Osteoblast (primary cell): ENCODE results near the gene SLC35G1. TPM values are rescaled to one million over a fixed set of nuclear protein-coding genes. Genes with fewer than 3 reads are reported as not detected.

Experiments
- DNase-seq: peaks from one replicate; pipeline ENCODE4 v3.0.0; 2011; ENCODE audit warnings: low spot score, mixed read lengths; ENCODE audit not compliant: insufficient read length; ENCODE audit errors: missing footprints
- H2AFZ ChIP-seq: 2 replicates; pipeline ENCODE4 v1.6.0; 2011; ENCODE audit warnings: mild to moderate bottlenecking, low read length
- H3K27ac ChIP-seq: 2 replicates; pipeline ENCODE4 v1.5.1; 2011; ENCODE audit warnings: mild to moderate bottlenecking, low read depth, low read length, moderate library complexity
- H3K27me3 ChIP-seq: 2 replicates; pipeline ENCODE4 v1.6.0; 2012; ENCODE audit warnings: mild to moderate bottlenecking, control low read depth, inconsistent platforms, low read length, moderate library complexity; ENCODE audit not compliant: insufficient read depth
- H3K36me3 ChIP-seq: 2 replicates; pipeline ENCODE4 v1.5.1; 2011; ENCODE audit warnings: mild to moderate bottlenecking, low read length, control low read depth, moderate library complexity; ENCODE audit not compliant: insufficient read depth
- H3K4me1 ChIP-seq: 2 replicates; pipeline ENCODE4 v1.5.1; 2011; ENCODE audit warnings: mild to moderate bottlenecking, low read length, control low read depth, moderate library complexity; ENCODE audit not compliant: insufficient read depth
- H3K4me2 ChIP-seq: 2 replicates; pipeline ENCODE4 v1.6.0; 2011; ENCODE audit warnings: mild to moderate bottlenecking, low read length; ENCODE audit not compliant: insufficient read depth
- H3K4me3 ChIP-seq: fragments of 200-600 bp; sonication (generic); 3 replicates; pipeline ENCODE4 v1.5.1; 2012; ENCODE audit warnings: mild to moderate bottlenecking, low read length, inconsistent platforms; ENCODE audit not compliant: insufficient read depth
- H3K79me2 ChIP-seq: 2 replicates; pipeline ENCODE4 v1.6.0; 2012; ENCODE audit warnings: mild to moderate bottlenecking, low read length, control low read depth, inconsistent platforms; ENCODE audit not compliant: insufficient read depth
- H3K9me3 ChIP-seq: 2 replicates; pipeline ENCODE4 v1.5.1; 2011; ENCODE audit warnings: low read depth, low read length, control low read depth
- H4K20me1 ChIP-seq: 2 replicates; pipeline ENCODE4 v1.6.0; 2012; ENCODE audit warnings: mild to moderate bottlenecking, low read length, control low read depth; ENCODE audit not compliant: insufficient read depth
- total RNA-seq: library from RNA; depleted of rRNA; stranded (reverse); fragments of >200 nt; gene quantifications from 2 replicates; pipeline ENCODE4 v1.2.3, GENCODE V29; 2012
- TF ChIP-seq, protein P1 (sequence below): IDR thresholded peaks from 2 replicates; pipeline ENCODE4 v1.5.1; 2011; ENCODE audit warnings: mild to moderate bottlenecking, low read depth, low read length, moderate library complexity; ENCODE audit errors: extremely low read depth

The SLC35G1 gene
- total RNA-seq, 1 donor, result 5.4 TPM

DNA sequence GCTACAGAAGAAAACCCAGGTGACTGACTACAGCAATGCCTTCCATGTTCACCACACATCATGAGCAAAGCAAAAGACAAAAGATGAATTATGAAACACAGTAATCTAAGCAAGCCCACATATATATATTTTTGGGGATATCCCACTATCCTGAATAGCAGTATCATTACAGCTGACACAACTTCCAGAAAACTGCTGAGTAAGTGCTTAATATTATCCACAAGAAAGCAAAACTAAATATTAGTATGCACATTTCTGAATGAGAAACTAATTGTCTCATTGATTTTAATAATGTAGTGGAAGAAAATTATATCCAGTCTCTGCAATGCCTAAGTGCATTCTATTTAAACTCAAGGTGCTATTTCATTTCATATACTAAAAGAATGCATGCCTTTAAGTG, 14.5 kb upstream of the SLC35G1 start:
- DNase-seq, result no peak
- Histone ChIP-seq H3K27me3 (peaks cover 13% of the 10 kb centered on the region), H2AFZ (no peak overlapping the region), H3K4me3 (no peak overlapping the region), H3K9me3 (no peaks in the 10 kb centered on the region), H3K4me1 (peaks cover 4% of the 10 kb centered on the region), H3K4me2 (no peak overlapping the region), H3K27ac (no peak overlapping the region), H3K36me3 (no peaks in the 10 kb centered on the region), H4K20me1 (no peaks in the 10 kb centered on the region), H3K79me2 (no peaks in the 10 kb centered on the region)
- TF ChIP-seq, protein P1, sequence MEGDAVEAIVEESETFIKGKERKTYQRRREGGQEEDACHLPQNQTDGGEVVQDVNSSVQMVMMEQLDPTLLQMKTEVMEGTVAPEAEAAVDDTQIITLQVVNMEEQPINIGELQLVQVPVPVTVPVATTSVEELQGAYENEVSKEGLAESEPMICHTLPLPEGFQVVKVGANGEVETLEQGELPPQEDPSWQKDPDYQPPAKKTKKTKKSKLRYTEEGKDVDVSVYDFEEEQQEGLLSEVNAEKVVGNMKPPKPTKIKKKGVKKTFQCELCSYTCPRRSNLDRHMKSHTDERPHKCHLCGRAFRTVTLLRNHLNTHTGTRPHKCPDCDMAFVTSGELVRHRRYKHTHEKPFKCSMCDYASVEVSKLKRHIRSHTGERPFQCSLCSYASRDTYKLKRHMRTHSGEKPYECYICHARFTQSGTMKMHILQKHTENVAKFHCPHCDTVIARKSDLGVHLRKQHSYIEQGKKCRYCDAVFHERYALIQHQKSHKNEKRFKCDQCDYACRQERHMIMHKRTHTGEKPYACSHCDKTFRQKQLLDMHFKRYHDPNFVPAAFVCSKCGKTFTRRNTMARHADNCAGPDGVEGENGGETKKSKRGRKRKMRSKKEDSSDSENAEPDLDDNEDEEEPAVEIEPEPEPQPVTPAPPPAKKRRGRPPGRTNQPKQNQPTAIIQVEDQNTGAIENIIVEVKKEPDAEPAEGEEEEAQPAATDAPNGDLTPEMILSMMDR, result no peak

DNA sequence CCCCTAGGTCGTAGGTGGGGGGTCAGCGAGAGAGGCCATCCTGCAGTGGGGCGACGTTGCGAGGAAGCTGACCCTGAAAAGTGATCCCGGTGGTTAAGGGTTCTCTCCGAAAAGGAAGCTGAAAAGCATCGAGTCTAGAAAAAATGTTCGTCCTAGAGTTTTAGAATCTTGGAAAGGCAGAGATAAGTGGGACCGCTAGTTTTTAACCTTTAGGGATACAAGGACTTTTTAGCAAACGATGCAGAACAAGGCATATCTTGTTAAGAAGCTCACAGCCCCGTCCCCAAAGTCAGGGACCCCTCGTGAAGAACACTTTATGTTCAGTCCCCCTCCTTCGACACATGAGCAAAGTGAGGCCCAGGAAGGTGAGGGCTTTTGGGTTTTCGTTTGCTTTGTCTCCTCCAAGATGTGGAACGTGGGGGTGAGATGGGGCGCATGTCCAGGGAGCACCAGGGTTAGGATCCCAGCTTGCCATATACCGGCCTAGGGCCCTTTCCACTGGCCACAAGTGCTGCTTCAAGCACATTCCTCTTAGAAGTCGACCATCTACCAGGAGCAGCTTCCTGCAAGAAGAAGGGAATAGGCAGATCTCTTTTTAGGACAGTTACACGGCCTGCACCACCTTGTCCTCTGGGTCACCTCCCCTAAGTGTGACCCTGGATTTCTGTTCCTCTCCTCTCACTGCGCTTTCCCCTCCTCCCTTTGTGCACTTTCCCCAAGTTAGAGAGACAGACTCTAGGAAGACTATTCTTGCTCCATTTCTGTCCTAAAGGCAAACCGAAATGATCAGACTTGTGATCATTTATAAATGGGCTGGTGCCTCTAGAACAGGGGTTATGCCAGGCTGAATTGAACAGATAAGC, 969 bp downstream of the SLC35G1 start:
- peak; percentile 68 for DNase-seq
- peak overlapping the region; percentile 52 for H3K27ac ChIP-seq
- peaks cover 5% of the 10 kb centered on the region for H3K27me3 ChIP-seq
- H2AFZ ChIP-seq, result peak overlapping the region; percentile 99
- H3K4me3 ChIP-seq, result peak overlapping the region; percentile 86
- H3K4me1 ChIP-seq, result peaks cover 5% of the 10 kb centered on the region
- no peaks in the 10 kb centered on the region for H3K9me3 ChIP-seq
- H3K79me2 ChIP-seq, result peaks cover 5% of the 10 kb centered on the region
- H3K4me2 ChIP-seq, result peak overlapping the region; percentile 93
- TF ChIP-seq, protein P1, result no peak
- no peaks in the 10 kb centered on the region for H3K36me3 ChIP-seq
- H4K20me1 ChIP-seq, result no peaks in the 10 kb centered on the region

DNA sequence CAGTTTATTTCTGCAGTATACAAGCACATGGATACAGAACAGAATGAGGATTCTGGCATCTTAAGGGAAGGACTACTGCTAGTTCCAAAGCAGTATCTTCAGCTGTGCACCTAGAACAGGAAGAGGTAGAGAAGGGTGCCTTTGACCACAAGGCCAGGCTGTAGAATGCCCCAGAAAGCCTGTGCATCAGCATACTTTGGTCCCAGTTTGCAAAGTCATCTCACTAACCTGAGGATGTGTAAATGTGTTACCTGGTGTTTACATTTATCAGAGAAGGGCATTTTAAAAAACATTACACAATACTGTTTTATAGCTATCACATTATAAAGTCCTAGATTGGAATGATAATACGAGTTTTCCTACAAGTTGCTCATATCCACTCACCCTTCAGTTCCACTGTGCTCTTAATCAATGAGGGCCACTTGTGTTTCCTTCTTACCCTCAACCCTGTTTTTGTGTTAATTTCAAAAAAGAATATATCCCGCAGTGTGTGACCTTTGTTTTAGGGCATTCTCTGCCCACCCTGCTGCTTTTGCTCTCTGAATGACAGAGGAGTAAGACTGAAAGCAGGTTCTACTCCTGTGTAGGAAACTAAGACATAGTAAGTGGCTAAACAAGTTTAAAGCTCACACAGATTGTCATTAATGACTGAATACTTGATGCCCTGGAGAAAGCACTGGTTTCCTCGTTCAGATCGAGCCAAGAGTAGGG, 3.4 kb downstream of the SLC35G1 start:
- Histone ChIP-seq H3K27ac (no peak overlapping the region), H4K20me1 (no peaks in the 10 kb centered on the region), H3K4me2 (no peak overlapping the region), H3K36me3 (peaks cover 4% of the 10 kb centered on the region), H3K4me3 (no peak overlapping the region), H3K9me3 (no peaks in the 10 kb centered on the region), H2AFZ (no peak overlapping the region), H3K27me3 (no peaks in the 10 kb centered on the region), H3K79me2 (peaks cover 5% of the 10 kb centered on the region), H3K4me1 (peaks cover 5% of the 10 kb centered on the region)
- TF ChIP-seq, protein P1, result no peak
- DNase-seq, result no peak

DNA sequence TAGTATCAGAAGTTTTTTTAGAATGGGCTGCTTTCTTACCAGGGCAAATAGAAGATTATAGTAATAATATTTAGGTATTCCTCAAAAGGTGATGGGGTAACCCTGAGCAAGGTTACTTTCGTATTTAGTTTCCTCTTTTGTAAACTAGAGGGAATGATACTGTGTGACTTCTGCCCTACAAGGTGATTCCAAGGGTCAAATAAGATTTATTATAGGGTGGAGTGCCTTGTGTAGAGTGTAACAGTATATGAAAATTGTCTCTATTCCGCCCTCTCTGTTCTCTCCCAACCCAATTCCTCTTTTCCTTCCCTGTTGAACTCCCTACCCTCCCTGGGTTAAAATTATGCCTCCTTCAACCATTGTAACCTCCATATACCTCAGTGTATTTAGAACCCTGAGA, 5.3 kb downstream of the SLC35G1 start:
- Histone ChIP-seq H3K79me2 (peaks cover 5% of the 10 kb centered on the region), H3K27ac (no peak overlapping the region), H3K27me3 (no peaks in the 10 kb centered on the region), H3K4me3 (no peak overlapping the region), H3K9me3 (no peaks in the 10 kb centered on the region), H3K4me2 (no peak overlapping the region), H3K4me1 (peaks cover 5% of the 10 kb centered on the region), H4K20me1 (no peaks in the 10 kb centered on the region), H3K36me3 (peaks cover 4% of the 10 kb centered on the region), H2AFZ (no peak overlapping the region)
- TF ChIP-seq, protein P1, result no peak
- DNase-seq, result no peak
